ENCODE results near the gene ILDR2. TPM values are rescaled to one million over a fixed set of nuclear protein-coding genes. Genes with fewer than 3 reads are reported as not detected.
A peak's percentile ranks its signal among the peaks of the same experiment; 100 is the strongest.

ILDR2 gene
- polyA plus RNA-seq, 4 donors = 0.34 to 0.49 TPM; not detected in 2

DNA sequence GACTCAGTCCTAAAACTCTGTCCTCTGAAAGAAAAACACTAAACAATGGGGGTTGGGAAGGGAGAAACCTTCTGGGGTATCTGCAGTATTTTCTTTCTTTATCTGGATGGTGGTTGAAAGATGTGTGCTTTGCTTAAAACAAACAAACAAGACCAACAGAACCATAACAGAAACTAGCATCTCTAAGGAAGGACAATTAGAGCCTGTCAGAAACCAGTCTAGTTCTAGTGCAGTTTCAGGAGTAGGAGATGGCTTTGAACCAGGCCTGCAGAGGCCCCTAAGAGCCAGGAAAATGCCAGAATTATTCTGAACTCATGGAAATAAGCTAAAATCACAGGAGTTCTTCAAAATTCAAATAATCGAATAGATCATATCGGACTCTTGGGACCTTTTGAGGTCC, 18.5 kb downstream of the ILDR2 start:
- no peak for DNase-seq
- Histone ChIP-seq H3K27ac (ENCODE audit: low read depth in 1 of 3, low read length in 2 of 3) (no peak overlapping the region), H3K9me3 (ENCODE audit: control insufficient read depth in 2 of 2, insufficient read depth in 1 of 2, low read depth in 1 of 2, low read length in 1 of 2) (no peaks in the 10 kb centered on the region), H3K36me3 (ENCODE audit: control insufficient read depth in 3 of 3, insufficient read depth in 2 of 3, low read depth in 1 of 3, low read length in 3 of 3) (no peaks in the 10 kb centered on the region), H3K4me3 (ENCODE audit: low read depth in 1 of 3, low read length in 3 of 3) (no peak overlapping the region), H3K4me1 (ENCODE audit: control insufficient read depth in 3 of 3, insufficient read depth in 2 of 3, low read depth in 1 of 3, low read length in 2 of 3) (no peaks in the 10 kb centered on the region), H3K27me3 (ENCODE audit: control insufficient read depth in 3 of 3, insufficient read depth in 3 of 3, low read length in 3 of 3) (peaks cover 0 to 12% (median 2%) of the 10 kb centered on the region in 3 donors)
- WGBS, 3 donors = 71 to 95% (median 90%) methylated on average over 2 of the region's 2 CpGs
- no peak for FAIRE-seq

- FAIRE-seq (no peak), DNase-seq (no peak)
- 79 to 90% (median 83%) methylated on average over 2 of the region's 2 CpGs for WGBS, 3 donors
- no peaks in the 10 kb centered on the region for H3K36me3 ChIP-seq (ENCODE audit: control insufficient read depth in 3 of 3, insufficient read depth in 2 of 3, low read depth in 1 of 3, low read length in 3 of 3)
- no peak overlapping the region for H3K27ac ChIP-seq (ENCODE audit: low read depth in 1 of 3, low read length in 2 of 3)
- peaks cover 0 to 14% (median 0%) of the 10 kb centered on the region in 3 donors for H3K27me3 ChIP-seq (ENCODE audit: control insufficient read depth in 3 of 3, insufficient read depth in 3 of 3, low read length in 3 of 3)
- no peaks in the 10 kb centered on the region for H3K9me3 ChIP-seq (ENCODE audit: control insufficient read depth in 2 of 2, insufficient read depth in 1 of 2, low read depth in 1 of 2, low read length in 1 of 2)
- no peaks in the 10 kb centered on the region for H3K4me1 ChIP-seq (ENCODE audit: control insufficient read depth in 3 of 3, insufficient read depth in 2 of 3, low read depth in 1 of 3, low read length in 2 of 3)
- no peak overlapping the region for H3K4me3 ChIP-seq (ENCODE audit: low read depth in 1 of 3, low read length in 3 of 3)
Observed at GRCh38 chr1:166956057-166956850, 19.1 kb downstream of the ILDR2 start.

DNA sequence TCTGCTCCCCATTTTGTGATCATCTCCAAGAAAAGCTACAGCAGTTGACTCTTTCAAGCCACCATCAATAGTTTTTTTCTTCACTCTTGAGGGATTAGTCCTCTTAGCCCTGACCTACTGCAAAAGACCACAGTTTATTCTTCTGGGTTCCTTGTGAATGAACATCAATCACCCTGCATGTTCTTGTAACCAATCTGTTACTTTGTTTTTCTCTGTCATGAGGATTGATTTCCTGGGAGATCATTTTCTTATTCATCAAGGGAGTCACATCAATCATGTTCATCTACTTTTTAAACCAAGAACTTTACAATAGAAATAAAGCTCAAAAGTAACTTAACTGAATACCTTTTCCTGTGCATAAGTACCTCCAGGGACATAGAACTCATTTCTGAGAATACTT, 21.8 kb downstream of the ILDR2 start:
- Histone ChIP-seq H3K27ac (ENCODE audit: low read depth in 1 of 3, low read length in 2 of 3) (no peak overlapping the region), H3K27me3 (ENCODE audit: control insufficient read depth in 3 of 3, insufficient read depth in 3 of 3, low read length in 3 of 3) (peaks cover 0 to 30% (median under 1%) of the 10 kb centered on the region in 3 donors), H3K9me3 (ENCODE audit: control insufficient read depth in 2 of 2, insufficient read depth in 1 of 2, low read depth in 1 of 2, low read length in 1 of 2) (no peaks in the 10 kb centered on the region), H3K36me3 (ENCODE audit: control insufficient read depth in 3 of 3, insufficient read depth in 2 of 3, low read depth in 1 of 3, low read length in 3 of 3) (no peaks in the 10 kb centered on the region), H3K4me3 (ENCODE audit: low read depth in 1 of 3, low read length in 3 of 3) (no peak overlapping the region), H3K4me1 (ENCODE audit: control insufficient read depth in 3 of 3, insufficient read depth in 2 of 3, low read depth in 1 of 3, low read length in 2 of 3) (no peaks in the 10 kb centered on the region)
- no peak for DNase-seq
- no peak for FAIRE-seq

DNA sequence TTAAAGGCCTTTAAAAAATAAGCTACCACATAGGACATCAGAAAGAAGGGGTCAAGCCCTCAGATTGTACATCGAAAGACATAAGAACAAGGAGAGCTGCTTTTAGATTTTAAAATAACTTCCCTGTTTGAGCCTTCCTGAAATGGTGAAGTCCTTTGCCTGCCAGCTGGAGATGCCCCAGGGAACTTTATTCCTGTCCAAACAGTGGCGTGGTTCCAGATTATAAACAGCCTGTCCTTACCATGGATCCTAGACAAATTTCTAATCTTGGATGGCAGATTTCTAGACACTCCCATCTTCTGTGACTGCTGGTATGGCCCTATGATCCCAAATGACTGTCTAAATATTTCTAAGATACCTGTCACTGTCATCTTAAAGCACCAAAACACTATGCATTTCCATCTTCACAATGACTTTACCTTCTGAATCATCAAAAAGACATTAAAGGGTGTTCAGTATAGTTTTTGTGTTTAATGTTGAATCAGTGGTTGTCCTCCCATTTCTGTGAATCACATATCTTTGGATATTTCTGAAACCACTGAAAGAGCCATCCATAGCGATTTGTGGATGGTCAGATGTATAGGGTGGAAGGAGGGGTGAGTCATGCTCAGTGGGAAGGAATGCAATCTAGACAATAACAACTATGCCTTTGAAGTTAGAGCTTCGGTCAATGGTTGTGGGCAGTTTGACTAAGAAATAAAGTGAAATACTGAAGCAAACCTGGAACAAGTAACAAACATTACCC, 23.2 kb downstream of the ILDR2 start:
- no peak overlapping the region for H3K4me3 ChIP-seq (ENCODE audit: low read depth in 1 of 3, low read length in 3 of 3)
- 61 to 75% (median 66%) methylated on average over 4 of the region's 4 CpGs for WGBS, 3 donors
- peaks cover 0 to 36% (median 8%) of the 10 kb centered on the region in 3 donors for H3K27me3 ChIP-seq (ENCODE audit: control insufficient read depth in 3 of 3, insufficient read depth in 3 of 3, low read length in 3 of 3)
- no peak overlapping the region for H3K27ac ChIP-seq (ENCODE audit: low read depth in 1 of 3, low read length in 2 of 3)
- FAIRE-seq (no peak), DNase-seq (no peak)
- no peaks in the 10 kb centered on the region for H3K4me1 ChIP-seq (ENCODE audit: control insufficient read depth in 3 of 3, insufficient read depth in 2 of 3, low read depth in 1 of 3, low read length in 2 of 3)
- H3K36me3 ChIP-seq (ENCODE audit: control insufficient read depth in 3 of 3, insufficient read depth in 2 of 3, low read depth in 1 of 3, low read length in 3 of 3) = no peaks in the 10 kb centered on the region
- H3K9me3 ChIP-seq (ENCODE audit: control insufficient read depth in 2 of 2, insufficient read depth in 1 of 2, low read depth in 1 of 2, low read length in 1 of 2) = no peaks in the 10 kb centered on the region

DNA sequence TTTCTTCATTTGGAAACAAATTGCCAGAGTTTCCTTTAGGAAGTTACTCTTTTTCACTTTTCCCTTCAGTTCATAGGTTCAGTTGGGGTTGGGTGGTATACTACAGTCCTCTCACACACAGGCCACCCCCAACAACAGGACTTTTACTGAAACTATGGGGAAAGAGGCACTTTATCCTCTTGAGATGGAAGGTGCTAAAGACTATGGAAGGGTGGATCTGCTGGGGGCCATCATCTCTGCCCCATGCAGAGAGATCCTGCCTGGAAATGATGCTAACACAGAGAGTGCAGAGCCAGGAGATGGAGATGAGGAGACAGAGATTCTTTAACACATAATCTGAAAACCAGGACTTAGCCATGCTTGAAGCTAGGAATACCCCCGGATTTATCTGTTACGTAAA, 24.3 kb downstream of the ILDR2 start:
- Histone ChIP-seq H3K4me1 (ENCODE audit: control insufficient read depth in 3 of 3, insufficient read depth in 2 of 3, low read depth in 1 of 3, low read length in 2 of 3) (no peaks in the 10 kb centered on the region), H3K36me3 (ENCODE audit: control insufficient read depth in 3 of 3, insufficient read depth in 2 of 3, low read depth in 1 of 3, low read length in 3 of 3) (no peaks in the 10 kb centered on the region), H3K9me3 (ENCODE audit: control insufficient read depth in 2 of 2, insufficient read depth in 1 of 2, low read depth in 1 of 2, low read length in 1 of 2) (no peaks in the 10 kb centered on the region), H3K27me3 (ENCODE audit: control insufficient read depth in 3 of 3, insufficient read depth in 3 of 3, low read length in 3 of 3) (peaks cover 0 to 44% (median 8%) of the 10 kb centered on the region in 3 donors), H3K4me3 (ENCODE audit: low read depth in 1 of 3, low read length in 3 of 3) (no peak overlapping the region), H3K27ac (ENCODE audit: low read depth in 1 of 3, low read length in 2 of 3) (no peak overlapping the region)
- FAIRE-seq = no peak
- WGBS, 3 donors = 74 to 83% (median 79%) methylated on average over 2 of the region's 2 CpGs
- DNase-seq = no peak

GRCh38 chr1:166950156-166950555, 25.2 kb downstream of the ILDR2 start:
- DNase-seq = no peak
- Histone ChIP-seq H3K4me1 (ENCODE audit: control insufficient read depth in 3 of 3, insufficient read depth in 2 of 3, low read depth in 1 of 3, low read length in 2 of 3) (no peaks in the 10 kb centered on the region), H3K9me3 (ENCODE audit: control insufficient read depth in 2 of 2, insufficient read depth in 1 of 2, low read depth in 1 of 2, low read length in 1 of 2) (no peaks in the 10 kb centered on the region), H3K36me3 (ENCODE audit: control insufficient read depth in 3 of 3, insufficient read depth in 2 of 3, low read depth in 1 of 3, low read length in 3 of 3) (no peaks in the 10 kb centered on the region), H3K4me3 (ENCODE audit: low read depth in 1 of 3, low read length in 3 of 3) (no peak overlapping the region), H3K27ac (ENCODE audit: low read depth in 1 of 3, low read length in 2 of 3) (no peak overlapping the region), H3K27me3 (ENCODE audit: control insufficient read depth in 3 of 3, insufficient read depth in 3 of 3, low read length in 3 of 3) (peaks cover 0 to 47% (median 8%) of the 10 kb centered on the region in 3 donors)
- WGBS, 3 donors = 58 to 91% (median 87%) methylated on average over 2 of the region's 2 CpGs
- FAIRE-seq = no peak

DNA sequence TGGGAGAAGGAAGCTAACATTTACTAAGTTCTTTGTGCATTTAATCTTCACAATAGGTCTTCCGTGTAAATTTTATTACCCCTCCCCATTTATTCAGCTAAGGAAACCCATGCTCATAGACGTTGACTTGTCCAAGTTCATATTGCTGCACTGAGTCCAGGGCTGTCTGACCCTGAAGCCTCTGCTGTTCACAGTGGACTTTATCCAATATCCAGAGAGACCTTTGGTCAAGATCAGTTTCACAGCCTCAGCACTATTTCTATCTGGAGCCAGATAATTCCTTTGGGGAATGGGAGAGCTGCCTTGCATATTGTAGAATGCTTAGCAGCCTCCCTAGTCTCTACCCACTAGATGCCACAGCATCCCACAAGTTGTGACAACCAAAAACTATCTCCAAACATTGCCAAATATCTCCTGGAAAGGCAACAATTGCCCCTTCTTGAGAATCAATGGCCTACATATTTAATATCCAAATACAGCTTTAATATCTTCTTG, 26.4 kb downstream of the ILDR2 start:
- Histone ChIP-seq H3K4me1 (ENCODE audit: control insufficient read depth in 3 of 3, insufficient read depth in 2 of 3, low read depth in 1 of 3, low read length in 2 of 3) (no peaks in the 10 kb centered on the region), H3K36me3 (ENCODE audit: control insufficient read depth in 3 of 3, insufficient read depth in 2 of 3, low read depth in 1 of 3, low read length in 3 of 3) (no peaks in the 10 kb centered on the region), H3K27ac (ENCODE audit: low read depth in 1 of 3, low read length in 2 of 3) (no peak overlapping the region), H3K9me3 (ENCODE audit: control insufficient read depth in 2 of 2, insufficient read depth in 1 of 2, low read depth in 1 of 2, low read length in 1 of 2) (no peaks in the 10 kb centered on the region), H3K4me3 (ENCODE audit: low read depth in 1 of 3, low read length in 3 of 3) (no peak overlapping the region), H3K27me3 (ENCODE audit: control insufficient read depth in 3 of 3, insufficient read depth in 3 of 3, low read length in 3 of 3) (peaks cover 0 to 52% (median 8%) of the 10 kb centered on the region in 3 donors)
- DNase-seq (no peak), FAIRE-seq (no peak)
- WGBS, 3 donors = 47 to 78% (median 57%) methylated on average over 2 of the region's 2 CpGs

DNA sequence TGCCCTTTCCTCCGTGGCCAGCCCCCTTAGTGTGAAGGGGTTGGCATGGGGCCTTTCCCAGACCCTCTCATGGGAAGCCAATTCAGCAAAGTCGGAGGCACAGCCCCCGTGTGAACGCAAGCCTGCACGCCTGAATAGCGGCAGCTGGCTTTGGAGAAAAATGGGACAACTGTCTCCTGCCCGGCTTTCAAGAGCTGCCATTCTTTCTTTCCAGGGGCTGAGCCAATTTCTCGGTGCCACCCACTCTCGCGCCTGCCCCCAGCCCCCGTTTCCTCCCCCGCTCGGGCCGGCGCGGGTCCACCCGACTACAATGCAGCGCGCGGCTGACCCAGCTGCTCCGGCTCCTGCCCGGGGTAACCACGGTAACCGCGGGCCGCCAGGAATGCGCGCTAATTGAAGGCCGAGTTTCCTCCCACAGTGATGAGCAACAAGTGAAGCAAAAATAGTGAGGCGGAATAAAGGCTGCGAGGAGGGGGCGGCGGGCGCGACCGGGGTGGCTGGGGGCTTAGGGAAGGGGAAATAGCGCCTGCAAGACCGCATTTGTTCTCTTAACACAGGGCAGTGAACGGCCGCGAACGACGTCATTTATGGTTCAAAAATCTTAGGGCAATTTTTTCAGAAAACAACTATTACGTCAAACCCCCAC, 27.8 kb downstream of the ILDR2 start:
- Histone ChIP-seq H3K4me3 (ENCODE audit: low read depth in 1 of 3, low read length in 3 of 3) (no peak overlapping the region), H3K27me3 (ENCODE audit: control insufficient read depth in 3 of 3, insufficient read depth in 3 of 3, low read length in 3 of 3) (peaks cover 0 to 52% (median 8%) of the 10 kb centered on the region in 3 donors), H3K4me1 (ENCODE audit: control insufficient read depth in 3 of 3, insufficient read depth in 2 of 3, low read depth in 1 of 3, low read length in 2 of 3) (no peaks in the 10 kb centered on the region), H3K27ac (ENCODE audit: low read depth in 1 of 3, low read length in 2 of 3) (no peak overlapping the region), H3K9me3 (ENCODE audit: control insufficient read depth in 2 of 2, insufficient read depth in 1 of 2, low read depth in 1 of 2, low read length in 1 of 2) (no peaks in the 10 kb centered on the region), H3K36me3 (ENCODE audit: control insufficient read depth in 3 of 3, insufficient read depth in 2 of 3, low read depth in 1 of 3, low read length in 3 of 3) (no peaks in the 10 kb centered on the region)
- WGBS, 3 donors = 4 to 8% (median 6%) methylated on average over 44 of the region's 44 CpGs
- DNase-seq = peak in 1 of 2 donors; percentile 42
- no peak for FAIRE-seq

All from small intestine (tissue), 7 donors.